ENCODE measurements around the gene TINCR. TPM values are rescaled to one million over a fixed set of nuclear protein-coding genes. Genes with fewer than 3 reads are reported as not detected.

TINCR gene
- total and polyA plus RNA-seq, 2 donors (not counting 1 experiment from before 2014, with no cell fraction given) = 0.42 to 0.54 TPM

DNA sequence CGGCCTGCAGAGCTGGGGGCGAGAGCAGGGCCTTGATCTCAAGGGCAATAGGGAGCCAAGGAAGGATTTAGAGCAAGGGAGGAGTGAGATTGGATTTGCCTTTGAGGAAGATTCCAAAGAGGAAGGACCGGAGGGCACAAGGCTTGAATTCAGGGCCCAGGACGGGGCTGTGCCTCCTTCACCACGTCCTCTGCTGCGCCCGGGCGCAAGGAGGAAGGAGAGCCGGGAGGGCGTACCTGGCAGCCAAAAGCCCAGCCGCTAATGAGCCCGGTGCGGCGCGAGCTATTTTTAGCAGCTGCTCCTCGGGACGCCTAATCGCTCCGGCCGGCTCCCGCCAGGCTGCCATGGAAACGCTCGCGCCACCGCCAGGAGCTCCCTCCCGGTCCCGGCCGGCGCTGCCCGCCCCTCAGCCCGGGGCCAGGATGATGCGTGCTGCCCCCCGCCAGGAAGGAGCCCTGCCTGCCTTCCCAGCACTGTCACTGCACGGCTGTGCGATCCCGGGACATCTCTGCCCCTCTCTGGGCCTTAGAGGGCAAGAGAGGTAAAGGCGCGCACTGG, 31.3 kb downstream of the TINCR start:
- intact Hi-C loops (cut with micrococcal nuclease) = no loop called here
- Histone ChIP-seq H3K4me3 (ENCODE audit: control extremely low read depth in 1 of 5, extremely low read depth in 1 of 5, insufficient read depth in 1 of 5, low read depth in 2 of 5, low read length in 4 of 5) (no peak overlapping the region), H3K79me2 (ENCODE audit: control insufficient read depth, insufficient read depth, low read length) (no peaks in the 10 kb centered on the region), H3K4me2 (replicated peaks; ENCODE audit: low read depth, low read length, poor library complexity, severe bottlenecking) (no peak overlapping the region), H3K36me3 (replicated peaks in 1 of 2; ENCODE audit: control extremely low read depth in 1 of 2, control insufficient read depth in 1 of 2, extremely low read depth in 1 of 2, insufficient read depth in 2 of 2, low read length in 1 of 2) (no peaks in the 10 kb centered on the region), H3K9ac (ENCODE audit: low read length) (no peak overlapping the region), H3K9me3 (ENCODE audit: control extremely low read depth in 1 of 3, control insufficient read depth in 2 of 3, insufficient read depth in 1 of 3, low read length in 2 of 3) (peaks cover 0 to 48% (median 19%) of the 10 kb centered on the region in 3 donors), H3K4me1 (ENCODE audit: control insufficient read depth in 2 of 2, insufficient read depth in 2 of 2, low read length in 2 of 2) (no peaks in the 10 kb centered on the region), H3K27me3 (replicated peaks in 1 of 4; ENCODE audit: control extremely low read depth in 1 of 4, control insufficient read depth in 3 of 4, insufficient read depth in 4 of 4, low read length in 3 of 4) (peaks cover 0 to 25% (median 2%) of the 10 kb centered on the region in 4 experiments), H4K20me1 (ENCODE audit: control insufficient read depth, insufficient read depth, low read length, poor library complexity, severe bottlenecking) (no peaks in the 10 kb centered on the region), H2AFZ (ENCODE audit: insufficient read depth, low read depth, low read length, poor library complexity, severe bottlenecking) (no peak overlapping the region), H3K27ac (ENCODE audit: low read length in 2 of 2) (no peak overlapping the region)
- ChIA-PET POLR2A (no interaction called here), CTCF (no interaction called here)
- TF ChIP-seq, protein P1, sequence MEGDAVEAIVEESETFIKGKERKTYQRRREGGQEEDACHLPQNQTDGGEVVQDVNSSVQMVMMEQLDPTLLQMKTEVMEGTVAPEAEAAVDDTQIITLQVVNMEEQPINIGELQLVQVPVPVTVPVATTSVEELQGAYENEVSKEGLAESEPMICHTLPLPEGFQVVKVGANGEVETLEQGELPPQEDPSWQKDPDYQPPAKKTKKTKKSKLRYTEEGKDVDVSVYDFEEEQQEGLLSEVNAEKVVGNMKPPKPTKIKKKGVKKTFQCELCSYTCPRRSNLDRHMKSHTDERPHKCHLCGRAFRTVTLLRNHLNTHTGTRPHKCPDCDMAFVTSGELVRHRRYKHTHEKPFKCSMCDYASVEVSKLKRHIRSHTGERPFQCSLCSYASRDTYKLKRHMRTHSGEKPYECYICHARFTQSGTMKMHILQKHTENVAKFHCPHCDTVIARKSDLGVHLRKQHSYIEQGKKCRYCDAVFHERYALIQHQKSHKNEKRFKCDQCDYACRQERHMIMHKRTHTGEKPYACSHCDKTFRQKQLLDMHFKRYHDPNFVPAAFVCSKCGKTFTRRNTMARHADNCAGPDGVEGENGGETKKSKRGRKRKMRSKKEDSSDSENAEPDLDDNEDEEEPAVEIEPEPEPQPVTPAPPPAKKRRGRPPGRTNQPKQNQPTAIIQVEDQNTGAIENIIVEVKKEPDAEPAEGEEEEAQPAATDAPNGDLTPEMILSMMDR (IDR thresholded peaks at IDR 0.05) = no peak
- 12% methylated on average over 38 of the region's 38 CpGs for WGBS (ENCODE audit: insufficient coverage)
- Mint-ChIP-seq H3K4me3 (no peak overlapping the region), H3K4me1 (no peaks in the 10 kb centered on the region), H3K9me3 (ENCODE audit: insufficient read depth) (peaks cover 10% of the 10 kb centered on the region), H3K27me3 (peaks cover 23% of the 10 kb centered on the region), H3K27ac (no peak overlapping the region)
- DNase-seq (no peak), ATAC-seq (ENCODE audit: low read depth) (no peak)

DNA sequence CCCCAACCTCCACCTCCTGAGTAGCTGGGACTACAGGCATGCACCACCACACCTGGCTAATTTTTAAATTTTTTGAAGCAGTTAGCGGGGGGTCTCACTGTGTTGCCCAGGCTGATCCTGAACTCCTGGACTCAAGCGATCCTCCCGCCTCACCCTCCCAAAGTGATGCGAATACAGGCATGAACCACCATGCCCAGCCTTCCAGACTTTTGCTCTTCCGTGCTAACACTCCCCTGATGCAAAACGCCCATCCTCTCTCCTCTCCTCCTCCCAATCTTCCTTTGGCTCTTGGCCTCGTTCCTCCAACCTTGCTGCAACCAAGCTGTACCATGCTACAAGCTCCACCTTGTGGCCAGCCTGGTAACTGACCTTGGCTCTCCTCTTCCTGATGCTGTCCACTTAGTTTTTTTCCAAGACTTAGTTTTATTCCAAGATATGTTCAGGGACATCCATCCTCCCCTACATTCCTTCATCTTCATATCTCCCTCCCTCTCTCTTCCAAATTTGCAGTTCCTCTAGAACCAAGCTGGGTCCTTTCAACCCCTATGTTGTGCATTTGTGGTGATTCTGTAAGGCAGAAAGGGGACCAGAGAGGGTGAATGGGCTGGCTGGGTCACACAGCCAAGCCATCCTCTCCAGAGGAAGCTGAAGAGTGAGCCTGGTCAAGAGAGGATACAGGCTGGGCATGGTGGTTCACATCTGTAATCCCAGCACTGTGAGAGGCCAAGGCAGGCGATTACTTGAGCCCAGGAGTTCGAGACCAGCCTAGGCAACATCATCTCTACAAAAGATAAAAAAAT, 32.8 kb downstream of the TINCR start:
- no peaks in the 10 kb centered on the region for H3K4me1 ChIP-seq (ENCODE audit: control insufficient read depth in 2 of 2, insufficient read depth in 2 of 2, low read length in 2 of 2)
- no peak overlapping the region for H3K27ac Mint-ChIP-seq
- WGBS (ENCODE audit: insufficient coverage) = 83% methylated on average over 7 of the region's 9 CpGs
- H3K36me3 ChIP-seq (replicated peaks in 1 of 2; ENCODE audit: control extremely low read depth in 1 of 2, control insufficient read depth in 1 of 2, extremely low read depth in 1 of 2, insufficient read depth in 2 of 2, low read length in 1 of 2) = no peaks in the 10 kb centered on the region
- H3K4me3 Mint-ChIP-seq = no peak overlapping the region
- H4K20me1 ChIP-seq (ENCODE audit: control insufficient read depth, insufficient read depth, low read length, poor library complexity, severe bottlenecking) = no peaks in the 10 kb centered on the region
- H3K4me3 ChIP-seq (ENCODE audit: control extremely low read depth in 1 of 5, extremely low read depth in 1 of 5, insufficient read depth in 1 of 5, low read depth in 2 of 5, low read length in 4 of 5) = no peak overlapping the region
- ChIA-PET POLR2A (no interaction called here), CTCF (interaction anchor here (0.8 kb wide), 1 partner anchor 1390 kb away, joined by 3 read pairs; no protein-coding TSS in a partner anchor)
- H3K79me2 ChIP-seq (ENCODE audit: control insufficient read depth, insufficient read depth, low read length) = no peaks in the 10 kb centered on the region
- peak; percentile 27 for DNase-seq
- no peak overlapping the region for H3K4me2 ChIP-seq (replicated peaks; ENCODE audit: low read depth, low read length, poor library complexity, severe bottlenecking)
- H3K4me1 Mint-ChIP-seq = no peaks in the 10 kb centered on the region
- H3K27me3 ChIP-seq (replicated peaks in 1 of 4; ENCODE audit: control extremely low read depth in 1 of 4, control insufficient read depth in 3 of 4, insufficient read depth in 4 of 4, low read length in 3 of 4) = peaks cover 0 to 25% (median 2%) of the 10 kb centered on the region in 4 experiments
- no peak for ATAC-seq (ENCODE audit: low read depth)
- no peak for TF ChIP-seq EZH2 (IDR thresholded peaks at IDR 0.05; ENCODE audit: borderline replicate concordance, insufficient read depth, low read depth, low read length, poor library complexity, severe bottlenecking)
- TF ChIP-seq, protein P1 (IDR thresholded peaks at IDR 0.05) = peak; percentile 38
- no peak overlapping the region for H2AFZ ChIP-seq (ENCODE audit: insufficient read depth, low read depth, low read length, poor library complexity, severe bottlenecking)
- H3K9me3 ChIP-seq (ENCODE audit: control extremely low read depth in 1 of 3, control insufficient read depth in 2 of 3, insufficient read depth in 1 of 3, low read length in 2 of 3) = peaks cover 0 to 44% (median 19%) of the 10 kb centered on the region in 3 donors
- H3K27ac ChIP-seq (ENCODE audit: low read length in 2 of 2) = no peak overlapping the region
- peaks cover 10% of the 10 kb centered on the region for H3K9me3 Mint-ChIP-seq (ENCODE audit: insufficient read depth)
- no peak overlapping the region for H3K9ac ChIP-seq (ENCODE audit: low read length)
- intact Hi-C loops (cut with micrococcal nuclease) = no loop called here
- H3K27me3 Mint-ChIP-seq = peaks cover 23% of the 10 kb centered on the region
